Activated CD8-positive, alpha-beta T cell treated with anti-CD3 and anti-CD28 coated beads for 36 hours (primary cell): ENCODE data around the gene NSMF. TPM values are rescaled to one million over a fixed set of nuclear protein-coding genes. Genes with fewer than 3 reads are reported as not detected.

Experiments
- ATAC-seq: fragments of 200-7000 bp; cut with Tn5 transposase; one replicate; pipeline ENCODE4 v1.10.0; 2021; ENCODE audit warnings: mild to moderate bottlenecking, moderate library complexity
- CTCF ChIA-PET: fragments of 350-600 bp; sonication (Branson Sonifier 250); formaldehyde crosslinking; loops from one replicate; lab custom pipeline; 2021; ENCODE audit warnings: antibody characterized with exemption; lab: Charles Lee
- POLR2A ChIA-PET: fragments of 350-600 bp; sonication (Branson Sonifier 250); formaldehyde crosslinking; loops from one replicate; lab custom pipeline; 2021; ENCODE audit warnings: antibody characterized with exemption; lab: Charles Lee
- DNase-seq: peaks from one replicate; pipeline ENCODE4 v3.0.0-alpha.2; 2020
- H3K27ac Mint-ChIP-seq: one replicate; pipeline ENCODE4 v1.8.0; 2021; ENCODE audit warnings: mild to moderate bottlenecking, mixed read lengths
- H3K27me3 Mint-ChIP-seq: one replicate; pipeline ENCODE4 v1.8.0; 2021; ENCODE audit warnings: mixed read lengths
- H3K36me3 Mint-ChIP-seq: one replicate; pipeline ENCODE4 v1.8.0; 2021; ENCODE audit warnings: low read depth, mixed read lengths
- H3K4me1 Mint-ChIP-seq: one replicate; pipeline ENCODE4 v1.8.0; 2021; ENCODE audit warnings: low read depth, mixed read lengths
- H3K4me3 Mint-ChIP-seq: one replicate; pipeline ENCODE4 v1.8.0; 2021; ENCODE audit warnings: mild to moderate bottlenecking, moderate library complexity, mixed read lengths
- H3K9me3 Mint-ChIP-seq: one replicate; pipeline ENCODE4 v1.8.0; 2021; ENCODE audit warnings: mixed read lengths
- intact Hi-C: fragments of 100-400 bp; cut with micrococcal nuclease; formaldehyde crosslinking; loops from one replicate; pipeline ENCODE4 v1.10.0; 2022
- total RNA-seq, 2 experiments: library from RNA; stranded (reverse); gene quantifications; one replicate each; pipeline ENCODE4 v1.2.3, GENCODE V29; 2021
- TF ChIP-seq, protein P1 (sequence below): fragments of 200-600 bp; IDR thresholded peaks from one replicate; pipeline ENCODE4 v1.8.0; 2022; ENCODE audit warnings: antibody characterized with exemption, mild to moderate bottlenecking

The NSMF gene
- total RNA-seq, 2 experiments from 2014 or later: 112 to 116 TPM

DNA sequence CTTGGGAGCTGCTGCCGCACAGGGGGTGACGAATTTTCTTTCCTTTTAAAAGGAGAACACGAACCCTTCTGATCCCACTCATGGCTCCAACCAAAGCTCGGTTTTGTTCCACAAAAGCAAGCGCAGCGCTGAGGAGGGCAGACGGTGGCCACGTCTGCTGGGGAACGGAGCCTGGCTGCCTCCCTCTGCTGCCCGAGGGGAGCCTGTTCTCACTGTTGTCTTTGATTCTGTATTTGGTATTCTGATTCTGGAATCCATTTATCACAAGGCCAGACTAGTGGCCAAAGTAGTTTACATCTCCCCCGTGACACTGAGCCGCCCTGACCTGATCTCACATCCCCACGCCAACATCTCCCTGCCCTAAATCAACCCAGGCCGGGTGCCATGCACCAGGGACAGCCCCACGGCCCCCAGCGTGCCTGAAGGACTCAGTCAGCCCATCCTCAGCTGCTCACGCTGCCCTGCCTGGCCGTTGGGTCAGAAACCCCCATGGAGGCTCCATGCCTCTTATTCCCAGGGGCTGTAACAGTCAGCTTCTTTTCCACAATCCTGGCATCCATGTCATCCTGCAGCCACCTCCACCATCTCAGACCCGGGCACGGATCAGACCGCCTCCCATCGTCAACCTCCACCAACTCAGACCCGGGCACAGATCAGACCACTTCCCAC lies 6.7 kb upstream of the NSMF start:
- TF ChIP-seq, protein P1, sequence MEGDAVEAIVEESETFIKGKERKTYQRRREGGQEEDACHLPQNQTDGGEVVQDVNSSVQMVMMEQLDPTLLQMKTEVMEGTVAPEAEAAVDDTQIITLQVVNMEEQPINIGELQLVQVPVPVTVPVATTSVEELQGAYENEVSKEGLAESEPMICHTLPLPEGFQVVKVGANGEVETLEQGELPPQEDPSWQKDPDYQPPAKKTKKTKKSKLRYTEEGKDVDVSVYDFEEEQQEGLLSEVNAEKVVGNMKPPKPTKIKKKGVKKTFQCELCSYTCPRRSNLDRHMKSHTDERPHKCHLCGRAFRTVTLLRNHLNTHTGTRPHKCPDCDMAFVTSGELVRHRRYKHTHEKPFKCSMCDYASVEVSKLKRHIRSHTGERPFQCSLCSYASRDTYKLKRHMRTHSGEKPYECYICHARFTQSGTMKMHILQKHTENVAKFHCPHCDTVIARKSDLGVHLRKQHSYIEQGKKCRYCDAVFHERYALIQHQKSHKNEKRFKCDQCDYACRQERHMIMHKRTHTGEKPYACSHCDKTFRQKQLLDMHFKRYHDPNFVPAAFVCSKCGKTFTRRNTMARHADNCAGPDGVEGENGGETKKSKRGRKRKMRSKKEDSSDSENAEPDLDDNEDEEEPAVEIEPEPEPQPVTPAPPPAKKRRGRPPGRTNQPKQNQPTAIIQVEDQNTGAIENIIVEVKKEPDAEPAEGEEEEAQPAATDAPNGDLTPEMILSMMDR: no peak
- H3K27me3 Mint-ChIP-seq: peaks cover 11% of the 10 kb centered on the region
- intact Hi-C loops: no loop called here
- ATAC-seq (no peak), DNase-seq (no peak)
- peaks cover 18% of the 10 kb centered on the region for H3K4me1 Mint-ChIP-seq
- no peaks in the 10 kb centered on the region for H3K36me3 Mint-ChIP-seq
- H3K9me3 Mint-ChIP-seq: no peaks in the 10 kb centered on the region
- ChIA-PET POLR2A (no interaction called here), CTCF (no interaction called here)
- H3K27ac Mint-ChIP-seq: no peak overlapping the region
- no peak overlapping the region for H3K4me3 Mint-ChIP-seq

DNA sequence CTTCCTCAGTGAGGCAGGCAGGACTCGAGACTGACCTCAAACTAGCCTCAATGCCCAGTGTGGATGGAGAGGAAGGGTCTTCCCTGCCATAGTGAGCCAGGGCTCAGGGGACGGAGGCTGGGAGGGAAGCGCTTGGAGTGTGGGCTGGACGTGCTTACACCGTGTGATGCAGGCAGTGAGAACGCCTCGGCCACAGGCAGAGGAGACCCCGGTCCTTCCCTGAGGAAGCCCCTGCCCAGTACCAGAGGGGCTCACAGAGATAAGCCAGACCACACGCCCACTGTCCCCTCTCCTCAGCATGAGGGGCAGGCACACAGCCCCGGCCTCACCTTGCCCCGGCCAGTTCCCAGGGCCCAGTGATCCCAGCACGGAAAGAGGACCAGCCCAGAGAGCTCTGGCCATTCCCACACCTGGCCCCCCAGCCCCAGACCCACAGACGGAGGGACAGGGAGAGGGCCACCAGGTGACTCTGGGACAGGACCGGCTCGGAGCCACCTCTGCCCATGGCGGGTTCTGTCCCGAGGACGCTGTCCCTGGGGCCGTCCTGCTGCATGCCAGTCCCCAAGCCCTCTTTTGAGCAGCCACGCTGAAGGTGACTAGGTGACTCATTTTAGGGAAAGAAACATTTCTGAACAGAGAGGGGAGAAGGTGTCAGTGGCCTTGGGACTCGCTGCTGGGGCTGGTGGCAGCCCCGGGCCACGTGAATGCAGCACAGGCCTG lies 6.0 kb upstream of the NSMF start:
- ATAC-seq: no peak
- Mint-ChIP-seq H3K4me1 (peaks cover 19% of the 10 kb centered on the region), H3K27me3 (peaks cover 10% of the 10 kb centered on the region), H3K36me3 (no peaks in the 10 kb centered on the region), H3K27ac (no peak overlapping the region), H3K4me3 (no peak overlapping the region), H3K9me3 (no peaks in the 10 kb centered on the region)
- ChIA-PET POLR2A (no interaction called here), CTCF (no interaction called here)
- TF ChIP-seq, protein P1: no peak
- DNase-seq: no peak
- intact Hi-C loops: no loop called here

DNA sequence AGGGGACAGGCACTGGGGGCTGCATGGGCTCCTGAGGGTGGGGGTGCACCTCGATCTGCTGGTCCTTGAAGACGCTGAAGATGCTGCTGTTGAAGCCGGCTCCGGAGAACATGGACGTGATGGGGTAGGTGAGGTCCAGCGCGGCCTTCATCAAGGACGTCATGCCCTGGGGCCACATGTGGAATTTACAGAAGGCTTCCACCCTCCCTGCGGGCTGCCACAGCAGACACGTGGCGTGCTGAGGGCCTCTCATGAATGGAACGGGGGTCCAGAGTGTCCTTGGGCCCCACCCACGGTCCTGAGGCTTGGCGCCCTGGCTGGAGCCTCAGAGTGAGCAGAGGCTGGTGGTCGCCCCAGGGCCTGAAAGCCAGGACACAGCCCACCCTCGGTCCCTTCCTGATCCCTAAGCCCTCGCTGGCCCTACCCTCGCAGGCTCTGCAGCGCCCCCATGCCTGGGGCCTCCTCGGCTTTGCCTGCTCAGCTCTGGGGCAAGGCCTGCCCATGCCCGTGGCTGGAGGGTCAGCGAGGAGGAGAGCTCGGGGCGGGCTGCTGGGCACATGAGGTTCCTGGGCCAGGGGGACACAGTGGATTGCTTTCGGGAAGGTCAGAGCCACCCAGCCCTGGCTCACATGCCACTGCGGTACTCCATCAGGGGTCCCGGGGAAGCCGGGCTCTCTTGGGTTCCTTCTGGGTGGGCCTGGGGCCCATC lies 5.3 kb upstream of the NSMF start:
- no peak overlapping the region for H3K27ac Mint-ChIP-seq
- H3K4me3 Mint-ChIP-seq: no peak overlapping the region
- peaks cover 25% of the 10 kb centered on the region for H3K4me1 Mint-ChIP-seq
- POLR2A ChIA-PET: no interaction called here
- CTCF ChIA-PET: no interaction called here
- H3K27me3 Mint-ChIP-seq: peaks cover 7% of the 10 kb centered on the region
- intact Hi-C loops: no loop called here
- ATAC-seq (no peak), DNase-seq (no peak)
- no peaks in the 10 kb centered on the region for H3K9me3 Mint-ChIP-seq
- no peaks in the 10 kb centered on the region for H3K36me3 Mint-ChIP-seq
- TF ChIP-seq, protein P1: no peak

DNA sequence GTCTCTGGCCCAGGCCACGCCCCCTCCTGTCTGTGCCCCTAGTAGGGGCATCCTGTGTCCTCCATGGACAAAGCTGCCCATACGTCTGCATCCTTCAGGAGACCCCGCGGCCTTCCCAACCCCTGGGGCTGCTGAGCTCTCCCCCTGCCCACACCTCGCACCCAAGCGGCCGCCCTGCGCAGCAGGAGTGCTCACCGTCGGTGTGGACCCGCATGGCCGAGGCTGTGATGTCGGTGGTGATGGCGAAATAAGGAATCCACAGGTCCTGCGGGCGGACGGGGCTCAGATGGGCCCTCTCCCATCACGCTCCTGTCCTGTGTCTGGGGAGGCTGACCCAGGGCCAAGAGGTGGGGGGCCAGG lies 4.8 kb upstream of the NSMF start:
- Mint-ChIP-seq H3K9me3 (no peaks in the 10 kb centered on the region), H3K36me3 (no peaks in the 10 kb centered on the region), H3K4me1 (peaks cover 25% of the 10 kb centered on the region), H3K27me3 (peaks cover 3% of the 10 kb centered on the region), H3K4me3 (no peak overlapping the region), H3K27ac (no peak overlapping the region)
- TF ChIP-seq, protein P1: no peak
- ATAC-seq (no peak), DNase-seq (no peak)
- ChIA-PET CTCF (no interaction called here), POLR2A (no interaction called here)
- intact Hi-C loops: no loop called here
